Posterior vena cava (tissue), 2 donors: ENCODE results near the gene ZNF678. TPM values are rescaled to one million over a fixed set of nuclear protein-coding genes. Genes with fewer than 3 reads are reported as not detected.
"Not testable (repeated sequence)": the region's sequence is repeated elsewhere in the genome, so short reads cannot be mapped to it uniquely, and the experiment has no call there.

ENCODE experiments used
- DNase-seq: peaks from one replicate; pipeline ENCODE4 v3.0.0-alpha.2; 2020; ENCODE audit warnings: low spot score
- intact Hi-C, 2 donors: fragments of 100-400 bp; cut with DNase I; formaldehyde crosslinking; loops; one replicate each; pipeline versions ENCODE4 v1.14.1 to v1.14.2; 2022 to 2023
- total RNA-seq, 2 donors: library from RNA; stranded (reverse); fragmentation: NEBNext Ultra II Directional; extraction: Animal tissue kit (Norgen Biotek cat#: 25700); gene quantifications; one replicate each; pipeline ENCODE4 v1.2.1, GENCODE V29; 2021
- donor health status: DM: yes; HTN: yes; CAD: no.
- donor health status: DM: yes; HTN: yes; CAD: no.

ZNF678 gene
- total RNA-seq, 2 donors from 2014 or later, result 5.6 to 6.2 TPM

DNA sequence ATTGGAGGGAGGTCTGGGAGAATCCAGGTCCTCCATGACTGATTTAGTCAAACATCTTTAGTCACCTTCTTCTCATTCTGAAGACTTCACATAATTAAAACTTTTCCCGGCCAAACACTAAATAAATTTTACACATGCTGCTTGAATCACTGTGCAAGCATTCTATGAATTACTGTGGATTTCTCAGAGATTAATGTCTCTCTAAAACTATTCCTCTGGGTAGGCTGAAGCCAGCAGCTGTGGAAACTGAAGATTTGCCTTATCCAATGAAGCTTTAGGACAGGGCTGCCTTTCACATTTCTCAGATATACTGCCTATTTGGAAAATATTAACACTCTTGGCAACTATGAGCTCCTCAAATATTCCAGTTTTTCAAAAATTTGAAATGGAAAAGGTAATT, 110.1 kb downstream of the ZNF678 start:
- intact Hi-C loops, result no loop called here
- no peak for DNase-seq

- intact Hi-C loops, result no loop called here
- no peak for DNase-seq
Observed at GRCh38 chr1:227685807-227686206, 122.5 kb downstream of the ZNF678 start.

DNA sequence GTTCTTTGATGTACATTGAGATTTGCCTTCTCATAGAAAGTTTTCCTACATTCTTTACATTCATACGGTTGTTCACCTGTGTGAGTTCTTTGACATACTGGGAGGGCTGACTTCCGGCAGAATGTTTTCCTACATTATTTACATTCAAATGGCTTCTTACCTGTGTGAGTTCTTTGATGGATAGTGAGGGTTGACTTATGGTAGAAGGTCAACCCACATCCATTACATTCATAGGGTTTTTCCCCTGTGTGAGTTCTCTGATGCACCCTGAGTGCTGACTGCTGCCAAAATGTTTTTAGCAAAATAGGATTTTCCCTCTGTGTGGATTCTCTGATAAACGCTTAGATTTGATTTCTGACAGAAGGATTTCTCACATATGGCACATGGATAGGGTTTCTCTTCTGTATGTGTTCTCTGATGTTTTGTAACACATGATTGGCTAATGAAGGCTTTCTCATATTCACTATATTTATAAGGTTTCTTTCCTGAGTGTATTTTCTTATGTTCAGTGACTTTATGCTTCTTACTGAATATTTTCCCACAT, 134.0 kb downstream of the ZNF678 start:
- intact Hi-C loops, result no loop called here
- DNase-seq, result no peak

- DNase-seq, intact Hi-C loops: not testable (repeated sequence)
Observed at GRCh38 chr1:227701631-227702030, 138.3 kb downstream of the ZNF678 start.

- DNase-seq, result no peak
- intact Hi-C loops, result no loop called here
Observed at GRCh38 chr1:227707846-227708245, 144.5 kb downstream of the ZNF678 start.

- DNase-seq, result no peak
- intact Hi-C loops, result no loop called here
Observed at GRCh38 chr1:227709451-227709850, 146.1 kb downstream of the ZNF678 start.

GRCh38 chr1:227710474-227710873, 147.1 kb downstream of the ZNF678 start:
- DNase-seq, intact Hi-C loops: not testable (repeated sequence)

DNA sequence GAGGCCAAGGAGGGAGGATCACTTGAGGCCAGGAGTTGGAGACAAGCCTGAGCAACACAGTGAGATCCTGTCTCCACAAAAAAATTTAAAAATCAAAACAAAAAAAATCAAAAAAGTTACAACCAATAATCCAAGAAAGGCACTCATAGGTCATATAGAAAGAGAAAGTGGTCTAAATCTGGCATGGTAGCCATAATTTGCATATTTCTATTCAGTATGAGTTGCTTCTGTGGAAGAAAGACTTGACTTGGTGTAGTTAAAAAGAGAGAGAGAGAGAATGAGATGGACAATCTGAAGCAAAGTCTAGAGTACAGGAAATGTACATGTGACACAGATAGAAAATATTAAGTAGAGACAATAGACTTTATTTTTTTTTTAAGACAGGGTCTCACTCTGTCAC, 149.3 kb downstream of the ZNF678 start:
- no peak for DNase-seq
- intact Hi-C loops, result no loop called here

DNA sequence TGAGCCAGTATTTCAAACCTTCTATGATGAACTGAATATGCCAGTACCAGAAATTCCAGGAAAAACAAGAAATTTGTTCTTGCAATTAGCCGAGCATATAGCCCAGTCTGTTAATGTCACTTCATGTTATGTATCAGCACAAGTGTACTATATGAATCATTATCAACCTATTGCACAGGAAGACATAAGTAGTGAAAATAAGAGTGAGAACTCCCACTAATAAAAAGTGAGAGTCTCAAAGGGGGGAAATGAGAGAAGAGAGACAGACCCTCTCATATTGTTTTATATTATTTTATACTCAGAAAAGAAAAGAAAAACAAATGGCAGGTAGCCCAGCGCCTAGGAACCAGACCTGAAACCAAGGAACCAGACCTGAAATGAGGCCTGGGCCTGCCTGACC, 155.6 kb downstream of the ZNF678 start:
- intact Hi-C loops, result no loop called here
- no peak for DNase-seq

- intact Hi-C loops, result loop anchor here in 1 of 2 donors (10.0 kb wide), 1 partner anchor 949 kb away; no protein-coding TSS in a partner anchor
- DNase-seq, result no peak
Observed at GRCh38 chr1:227723474-227723873, 160.1 kb downstream of the ZNF678 start.

- intact Hi-C loops, result loop anchor here in 1 of 2 donors (10.0 kb wide), 1 partner anchor 950 kb away; no protein-coding TSS in a partner anchor
- no peak for DNase-seq
Observed at GRCh38 chr1:227725046-227725445, 161.7 kb downstream of the ZNF678 start.

GRCh38 chr1:227726318-227726717, 163.0 kb downstream of the ZNF678 start:
- intact Hi-C loops, result loop anchor here in 1 of 2 donors (10.0 kb wide), 1 partner anchor 952 kb away; no protein-coding TSS in a partner anchor
- DNase-seq, result no peak

Other genes starting within 250 kb of the ZNF678 start
- 10 to 100 TPM; 47.8 to 56.4 TPM for gene CDC42BPA, start 245.1 kb upstream of the ZNF678 start, total RNA-seq
- gene JMJD4, start 171.7 kb downstream of the ZNF678 start, total RNA-seq, result 10 to 100 TPM; 10.3 to 11.4 TPM
- 10 to 100 TPM; 14.8 to 16.3 TPM for gene SNAP47, start 171.9 kb downstream of the ZNF678 start, total RNA-seq